Stimulated activated CD4-positive, alpha-beta T cell treated with anti-CD3 and anti-CD28 coated beads, Interleukin-4, amount 100 ng/mL, for 4 hours (primary cell): Measurements from ENCODE around the gene RPAIN.
"Not testable (repeated sequence)": the region's sequence is repeated elsewhere in the genome, so short reads cannot be mapped to it uniquely, and the experiment has no call there.

Source experiments
- DNase-seq, 2 experiments: peaks; one replicate each; pipeline ENCODE4 v3.0.0-alpha.2; 2020

The RPAIN gene

DNA sequence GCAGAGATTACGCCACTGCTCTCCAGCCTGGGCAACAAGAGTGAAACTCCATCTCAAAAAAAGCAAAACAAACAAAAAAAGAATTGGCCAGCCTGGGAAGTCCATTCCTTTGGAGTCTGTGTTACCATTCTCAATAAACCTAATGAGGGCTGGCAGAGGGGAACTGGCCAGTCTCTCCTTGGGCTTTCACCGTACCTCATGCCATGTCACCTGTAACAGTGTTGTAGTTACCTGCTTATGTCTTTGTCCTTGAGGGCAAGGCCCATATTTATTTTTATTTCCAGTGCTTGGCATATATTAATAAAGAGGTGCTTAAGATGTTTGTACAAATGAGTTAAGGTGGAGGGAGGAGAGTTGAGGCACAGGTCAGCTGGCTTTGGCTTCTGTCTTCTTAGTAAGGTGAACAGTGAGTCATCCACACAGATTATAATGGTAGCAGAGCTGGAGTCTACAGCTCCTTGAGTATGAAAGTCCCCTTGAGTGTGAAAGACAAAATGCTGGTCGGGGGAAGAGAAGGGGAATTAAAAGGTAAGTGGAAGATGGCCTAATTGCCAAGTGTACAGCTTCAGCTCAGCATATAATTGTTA is 10.5 kb downstream of the RPAIN start:
- DNase-seq = no peak

DNA sequence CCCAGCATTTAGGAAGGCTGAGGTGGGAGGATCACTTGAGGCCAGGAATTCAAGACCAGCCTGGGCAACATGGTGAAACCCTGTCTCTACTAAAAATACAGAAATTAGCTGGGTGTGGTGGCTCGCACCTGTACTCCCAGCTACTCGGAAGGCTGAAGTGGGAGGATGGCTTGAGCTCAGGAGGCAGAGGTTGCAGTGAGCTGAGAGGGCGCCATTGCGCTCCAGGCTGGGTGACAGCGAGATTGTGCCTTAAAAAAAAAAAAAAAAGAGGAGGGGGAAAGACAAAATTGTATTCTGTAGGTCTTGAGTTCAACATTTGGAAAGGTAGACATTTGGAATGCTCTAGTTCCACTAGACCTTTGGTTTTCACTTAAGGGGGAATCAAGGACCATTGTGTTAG is 11.3 kb downstream of the RPAIN start:
- not testable (repeated sequence) for DNase-seq

DNA sequence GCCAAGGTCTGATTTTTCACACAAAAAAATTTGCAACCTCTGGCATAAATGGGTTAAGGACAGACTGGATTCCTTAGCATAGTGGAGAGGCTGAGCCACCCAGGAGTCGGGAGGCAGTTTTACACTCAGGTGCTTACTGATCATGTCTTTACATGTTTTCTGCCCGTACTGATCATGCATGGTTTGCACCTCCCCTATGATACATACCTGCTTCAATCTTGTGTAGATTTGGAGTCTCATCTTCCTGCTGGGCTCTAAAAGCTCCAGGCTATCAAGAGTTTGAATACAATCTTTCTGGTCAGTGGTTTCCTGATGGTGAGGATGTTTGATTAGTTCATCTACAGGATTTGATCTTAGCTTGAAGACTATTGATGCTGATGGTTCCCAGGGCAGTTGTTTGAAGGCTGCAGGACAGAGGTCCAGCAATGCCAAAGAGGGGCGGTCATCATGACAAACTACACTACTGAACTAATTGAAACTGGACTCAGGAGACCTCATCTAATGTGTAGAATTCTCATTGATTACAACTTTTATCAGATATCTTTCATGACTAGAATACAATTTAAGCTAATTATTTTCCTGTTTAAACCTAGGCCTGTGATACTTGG is 12.1 kb downstream of the RPAIN start:
- DNase-seq = no peak

DNA sequence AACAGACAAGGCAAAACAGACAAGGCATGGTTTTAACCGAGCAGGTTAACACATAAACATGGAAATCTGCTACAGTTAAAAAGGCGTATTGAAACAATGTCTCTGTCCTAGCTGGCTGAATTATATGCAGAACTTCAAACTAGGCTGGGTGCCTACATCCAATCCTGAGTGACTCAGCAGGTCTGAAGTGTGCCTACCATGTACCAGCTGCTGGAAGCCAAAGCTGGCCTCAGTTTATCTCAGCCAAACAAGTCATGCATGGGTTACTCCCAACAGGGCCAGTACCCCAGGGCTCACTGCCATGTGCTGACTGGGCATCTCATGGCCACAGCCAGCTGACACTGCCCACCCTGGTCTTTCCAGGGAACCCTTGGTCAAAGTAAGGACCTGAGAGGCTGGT is 15.0 kb downstream of the RPAIN start:
- DNase-seq = no peak

DNA sequence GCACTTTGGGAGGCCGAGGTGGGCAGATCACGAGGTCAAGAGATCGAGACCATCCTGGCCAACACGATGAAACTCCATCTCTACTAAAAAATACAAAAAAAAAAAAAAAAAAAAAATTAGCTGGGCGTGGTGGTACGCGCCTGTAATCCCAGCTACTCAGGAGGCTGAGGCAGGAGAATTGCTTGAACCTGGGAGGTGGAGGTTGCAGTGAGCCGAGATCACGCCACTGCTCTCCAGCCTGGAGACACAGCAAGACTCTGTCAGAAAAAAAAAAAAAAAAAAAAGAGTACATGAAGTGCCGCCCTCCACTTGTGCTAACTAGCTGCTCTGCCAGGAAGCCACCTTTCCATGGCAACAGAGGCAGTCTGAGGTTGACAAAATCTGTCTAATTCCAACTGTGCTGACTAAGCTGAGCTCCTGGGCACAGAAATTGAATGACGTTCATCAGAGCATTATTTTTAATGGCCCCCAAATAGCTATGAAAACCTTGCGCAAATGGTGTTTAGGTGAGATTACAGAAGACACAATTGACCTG is 15.9 kb downstream of the RPAIN start:
- DNase-seq = not testable (repeated sequence)

DNA sequence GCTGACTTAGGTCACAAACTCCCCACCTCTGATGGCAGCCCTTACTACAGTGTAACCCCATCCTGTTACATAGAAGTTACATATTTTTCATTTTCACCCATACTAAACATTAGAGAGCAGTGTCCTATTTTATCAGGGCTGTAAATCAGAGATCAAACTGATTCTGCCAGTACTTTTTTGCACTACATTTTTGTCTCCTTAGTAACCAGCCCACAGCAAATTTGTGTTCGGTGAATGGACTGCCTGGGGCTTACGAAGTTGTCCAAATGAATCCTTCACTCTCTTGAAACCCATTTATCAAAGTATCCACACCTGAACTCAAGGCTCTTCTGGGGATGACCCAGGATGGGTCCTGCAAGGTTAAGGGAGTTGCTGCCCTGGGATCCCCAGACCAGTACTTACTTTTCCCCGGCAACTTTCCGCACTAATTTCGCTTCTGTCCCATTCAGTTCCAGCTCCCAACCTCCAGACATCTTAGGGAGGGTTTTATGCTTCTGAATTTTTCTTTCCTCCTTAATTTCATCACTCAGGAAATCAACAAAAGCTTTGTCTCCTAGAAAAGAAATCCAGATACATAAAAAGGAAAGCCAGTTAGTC is 17.8 kb downstream of the RPAIN start:
- no peak for DNase-seq

DNA sequence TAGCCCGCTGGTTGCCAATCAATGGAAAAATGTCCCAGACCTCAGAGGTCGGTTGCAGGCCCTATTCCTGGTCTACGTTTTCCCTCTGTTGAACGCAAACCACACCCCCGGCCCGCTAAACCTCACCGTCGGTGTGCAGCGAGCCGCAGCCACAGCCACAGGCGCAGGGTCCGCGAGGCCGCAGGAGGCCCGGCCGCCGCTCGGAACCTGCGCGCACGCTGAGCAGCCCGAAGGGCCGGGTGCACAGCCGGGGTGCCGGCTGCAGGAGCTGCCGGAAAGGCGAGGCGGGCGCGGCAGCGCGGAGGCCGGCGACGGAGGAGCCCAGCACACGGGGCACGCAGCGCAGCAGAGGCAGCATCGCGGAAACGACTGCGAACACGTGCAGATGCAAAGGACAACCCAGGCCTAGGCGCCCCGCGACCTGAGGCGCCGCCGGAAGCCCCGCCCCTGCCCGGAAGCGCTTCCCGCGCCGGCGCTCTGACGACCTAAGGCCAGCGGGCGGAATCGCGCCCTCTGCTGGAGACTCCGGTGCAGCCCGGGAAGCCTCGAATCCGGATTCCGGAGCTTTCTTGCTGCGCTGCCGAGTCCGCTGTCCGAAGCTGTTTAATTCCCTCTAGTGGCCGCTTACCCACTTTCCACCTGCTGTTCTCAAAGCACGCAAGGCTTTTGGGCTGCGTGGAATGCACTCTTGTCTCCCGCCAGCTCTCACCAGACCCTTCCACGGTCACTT is 18.9 kb downstream of the RPAIN start, which contains the start of gene C1QBP:
TSS of gene C1QBP (minus strand) at position 440 of the 730 bp plus-strand sequence. CDS start at position 358, 82 bp downstream.
- DNase-seq = peak; percentile 85 to 91

DNA sequence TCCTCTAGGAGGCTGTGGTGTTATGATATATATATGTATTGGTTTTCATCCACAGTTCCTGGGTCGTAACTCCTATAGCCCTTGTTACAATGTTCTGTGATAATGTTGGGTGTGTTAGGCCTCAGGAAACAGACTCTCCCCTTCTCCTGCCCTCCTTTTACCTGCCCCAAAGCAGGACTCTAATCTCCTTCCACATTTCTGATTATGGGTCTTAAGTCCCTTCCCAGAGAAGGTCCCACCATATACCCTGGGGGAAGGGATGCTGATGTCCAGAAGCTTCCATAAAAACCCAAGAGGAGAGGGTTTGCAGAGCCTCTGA is 19.4 kb downstream of the RPAIN start:
- no peak for DNase-seq

DNA sequence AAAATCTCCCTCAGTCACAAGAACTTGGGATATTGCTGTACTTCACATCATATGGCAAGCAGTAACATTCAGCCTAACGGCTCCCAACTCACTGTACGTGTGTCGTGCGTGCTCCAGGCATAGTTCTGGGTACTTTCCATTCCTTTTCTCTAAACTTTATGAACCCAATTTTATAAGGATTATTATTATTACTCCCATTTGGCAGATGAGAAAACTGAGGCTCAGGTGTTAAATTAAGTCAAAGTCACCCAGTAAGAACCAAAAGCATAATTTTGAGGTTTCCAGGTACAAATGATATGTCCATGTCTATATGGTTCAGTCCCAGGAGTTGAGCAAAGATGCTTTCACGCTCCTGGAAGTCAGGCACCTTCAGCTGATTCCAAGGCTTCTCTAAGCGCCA is 23.7 kb downstream of the RPAIN start:
- DNase-seq = no peak

DNA sequence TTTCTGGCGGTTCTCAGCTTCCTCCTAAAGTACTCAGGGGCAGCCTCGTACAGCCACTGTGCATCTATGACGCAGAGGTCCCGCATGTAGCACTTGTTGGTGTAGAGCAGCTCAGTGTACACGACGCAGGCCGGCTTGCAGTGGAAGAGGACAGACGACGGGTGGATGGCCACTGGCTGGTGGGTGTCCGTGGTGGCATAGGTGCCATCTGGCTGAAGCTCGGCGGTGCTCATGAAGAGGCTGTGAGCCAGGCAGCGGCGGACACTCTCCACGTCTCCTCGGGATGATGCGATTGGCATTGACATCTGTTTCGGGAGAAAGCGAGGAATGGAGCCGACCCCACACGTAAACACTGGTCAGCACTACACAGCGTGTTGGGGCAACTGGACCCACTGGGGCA is 24.2 kb downstream of the RPAIN start:
- DNase-seq = no peak

DNA sequence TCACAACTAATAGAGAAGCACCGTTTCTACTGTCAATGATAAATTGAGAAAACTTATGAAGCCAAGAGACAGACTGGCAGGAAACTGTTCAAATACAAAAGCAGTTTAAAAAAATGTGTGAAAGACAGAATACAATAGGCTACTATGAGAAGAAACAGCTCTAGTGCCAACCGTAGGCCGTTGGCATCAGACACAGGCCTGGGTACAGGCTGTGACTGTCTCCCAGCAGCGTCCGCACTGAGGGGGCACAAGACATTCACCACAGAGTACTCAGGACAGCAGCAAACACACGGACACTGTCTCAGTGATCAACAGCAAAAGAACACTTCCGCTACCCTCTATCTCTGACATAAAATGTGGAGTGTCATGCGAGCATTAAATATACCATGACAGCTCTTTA is 26.8 kb downstream of the RPAIN start:
- no peak for DNase-seq

DNA sequence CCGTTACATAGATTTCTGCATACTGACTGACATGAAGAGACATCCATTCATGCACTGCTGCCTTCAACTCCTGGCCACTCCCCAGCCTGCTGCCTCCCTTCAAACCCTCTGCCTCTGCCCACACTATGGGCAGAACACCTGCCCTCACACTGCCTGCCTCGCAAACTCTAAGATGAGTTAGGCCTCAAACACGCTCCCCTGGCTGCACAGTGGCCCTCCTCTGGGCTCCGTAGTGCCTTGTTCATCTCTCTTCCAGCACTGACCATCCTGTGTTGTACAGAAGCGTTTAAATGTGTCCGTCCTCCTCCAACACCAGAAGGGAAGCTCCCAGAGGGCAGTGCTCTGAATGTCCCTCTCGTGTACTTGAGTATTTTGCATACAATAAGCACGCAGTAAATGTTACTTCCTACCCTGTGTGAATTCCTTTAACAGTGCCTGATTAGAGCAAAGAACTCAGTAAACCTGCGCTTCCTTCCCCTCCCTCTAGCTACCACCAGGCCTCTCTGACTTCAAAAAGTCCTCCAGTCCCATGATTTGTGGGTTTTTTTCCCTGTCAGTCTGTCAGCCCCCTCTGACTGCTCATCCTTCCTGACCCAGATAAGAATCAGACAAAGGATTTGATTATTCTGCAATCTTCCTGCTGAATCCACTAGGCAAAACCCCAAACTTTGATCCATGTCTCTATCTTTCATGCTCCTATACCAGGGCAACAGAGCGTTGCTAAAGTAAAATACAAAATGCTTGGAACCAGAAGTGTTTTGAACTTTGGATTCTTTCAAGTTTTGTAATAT is 44.9 kb downstream of the RPAIN start:
- no peak for DNase-seq

DNA sequence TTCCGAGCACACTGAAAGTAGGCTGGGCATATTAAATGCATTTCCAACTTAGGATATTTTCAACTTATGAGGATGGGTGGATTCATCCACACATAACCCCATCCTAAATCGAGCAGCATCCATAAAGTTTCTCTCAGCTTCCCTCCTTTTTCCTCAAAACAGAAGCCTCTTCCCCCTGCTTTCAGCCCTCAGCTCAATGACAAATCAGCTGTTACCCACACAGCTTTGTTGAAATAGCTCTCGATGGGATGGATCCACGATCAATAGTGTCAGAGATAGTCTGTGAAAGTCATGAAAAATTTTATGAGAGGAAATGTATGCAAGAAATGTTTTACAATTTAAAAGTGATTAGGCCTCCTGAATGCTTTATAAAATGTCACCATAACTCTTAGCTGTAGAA is 46.3 kb downstream of the RPAIN start:
- DNase-seq = no peak

DNA sequence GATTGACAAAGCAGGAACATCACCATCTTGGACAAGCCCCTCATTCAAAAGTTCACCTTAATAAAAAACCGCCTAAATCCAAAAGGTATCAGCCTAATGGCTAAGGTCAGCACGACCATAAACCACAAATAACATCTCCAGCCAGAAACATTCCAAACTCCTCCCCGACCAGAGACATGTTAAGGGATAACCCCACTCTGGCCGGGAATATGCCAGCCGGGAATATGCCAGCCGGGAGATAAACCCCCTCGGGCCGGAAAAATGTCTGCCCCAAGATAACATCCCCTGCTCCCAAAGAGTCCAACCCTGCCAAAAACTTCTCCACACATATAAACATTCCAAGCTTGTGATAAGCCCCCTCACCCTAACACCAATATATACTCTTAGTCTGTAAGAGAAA is 47.4 kb downstream of the RPAIN start:
- no peak for DNase-seq

DNA sequence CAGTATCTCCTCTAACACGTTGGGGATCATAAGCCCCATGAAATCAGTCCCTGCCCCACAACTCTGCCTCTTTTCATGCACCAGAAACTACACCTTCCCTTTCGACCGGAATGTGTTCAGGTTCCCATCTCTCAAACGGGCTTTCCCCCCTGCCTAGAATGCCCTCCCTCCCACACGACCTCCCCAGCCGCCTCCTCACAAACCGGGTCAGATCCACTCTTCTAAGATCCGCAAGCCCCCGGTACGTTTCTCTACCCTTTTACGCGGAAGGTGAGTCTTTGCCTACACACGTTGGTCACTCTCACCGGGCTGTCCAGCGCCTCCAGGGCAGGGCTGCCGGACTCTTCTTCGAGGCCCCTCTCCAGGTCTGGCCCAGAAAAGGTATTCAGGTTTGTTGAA is 48.1 kb downstream of the RPAIN start:
- peak; percentile 26 to 53 for DNase-seq

DNA sequence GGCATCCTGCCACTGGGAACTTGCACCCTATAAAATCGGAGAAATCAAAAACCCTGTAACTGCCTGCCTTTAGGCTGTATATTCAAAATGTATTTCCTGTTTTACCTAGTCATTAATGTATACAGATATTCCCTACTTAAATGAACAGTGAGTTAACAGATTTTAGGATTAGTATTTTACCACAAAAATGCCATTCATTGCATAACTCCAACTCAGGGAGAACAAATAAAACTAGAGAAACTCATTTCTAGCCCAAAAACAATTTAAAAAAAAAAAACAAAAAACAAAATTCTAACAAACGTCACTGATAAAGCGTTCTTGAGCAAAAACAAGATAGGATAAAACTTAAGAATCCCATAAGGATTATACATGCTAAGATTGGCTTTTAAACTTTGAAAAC is 52.5 kb downstream of the RPAIN start:
- DNase-seq = no peak

DNA sequence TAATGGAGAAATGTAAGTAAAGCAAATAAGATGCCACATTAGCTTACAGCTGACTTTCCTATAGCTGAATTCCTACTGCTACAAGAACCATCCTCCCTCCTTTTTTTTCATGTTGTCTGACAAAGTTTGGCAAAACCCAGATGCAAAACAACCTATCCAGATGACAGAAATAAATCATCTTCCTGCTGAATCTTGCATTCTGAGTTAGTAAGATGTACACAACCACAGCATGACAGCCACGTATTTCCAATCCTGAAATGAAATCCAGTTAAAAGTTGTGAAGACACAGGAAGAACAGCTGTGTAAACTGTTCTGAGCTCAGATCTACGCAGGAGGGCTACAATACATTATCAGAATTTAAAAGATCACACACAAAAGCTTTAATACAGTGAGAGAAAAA is 53.9 kb downstream of the RPAIN start:
- no peak for DNase-seq

DNA sequence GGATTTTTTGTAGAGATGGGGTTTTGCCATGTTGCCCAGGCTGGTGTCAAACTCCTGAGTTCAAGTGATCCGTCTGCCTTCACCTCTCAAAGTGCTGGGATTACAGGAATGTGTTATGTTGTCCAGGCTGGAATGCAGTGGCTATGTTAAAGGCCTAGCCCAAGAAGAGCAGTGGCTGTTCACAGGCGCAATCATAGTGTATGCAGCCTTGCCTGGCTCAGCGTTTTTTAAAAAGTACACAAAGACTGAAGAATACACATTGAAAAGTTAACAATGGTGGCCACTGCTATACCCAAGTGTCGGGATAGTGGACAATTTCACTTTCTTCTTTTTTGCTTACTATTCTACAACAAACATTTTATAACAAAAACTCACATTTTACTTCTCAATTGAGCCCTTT is 59.0 kb downstream of the RPAIN start:
- no peak for DNase-seq

DNA sequence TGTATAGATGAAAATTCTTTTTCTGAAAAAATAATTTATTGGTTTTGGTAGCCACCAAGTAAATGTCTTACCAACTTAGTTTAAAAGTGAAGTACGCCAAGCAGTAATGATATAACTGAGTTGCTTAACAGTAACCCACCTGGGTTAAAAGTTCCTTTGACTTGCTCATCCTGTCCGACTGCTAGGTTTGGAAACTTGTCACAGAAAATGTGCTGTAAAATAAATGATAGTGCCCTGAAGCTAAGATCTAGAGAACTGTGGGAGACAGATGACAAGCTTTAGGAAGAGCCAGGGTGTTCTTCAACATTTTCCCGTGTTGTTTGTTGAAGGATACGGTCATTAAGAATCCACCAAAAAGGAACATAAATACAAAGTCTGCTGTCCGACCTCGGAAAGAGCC is 61.0 kb downstream of the RPAIN start:
- no peak for DNase-seq

DNA sequence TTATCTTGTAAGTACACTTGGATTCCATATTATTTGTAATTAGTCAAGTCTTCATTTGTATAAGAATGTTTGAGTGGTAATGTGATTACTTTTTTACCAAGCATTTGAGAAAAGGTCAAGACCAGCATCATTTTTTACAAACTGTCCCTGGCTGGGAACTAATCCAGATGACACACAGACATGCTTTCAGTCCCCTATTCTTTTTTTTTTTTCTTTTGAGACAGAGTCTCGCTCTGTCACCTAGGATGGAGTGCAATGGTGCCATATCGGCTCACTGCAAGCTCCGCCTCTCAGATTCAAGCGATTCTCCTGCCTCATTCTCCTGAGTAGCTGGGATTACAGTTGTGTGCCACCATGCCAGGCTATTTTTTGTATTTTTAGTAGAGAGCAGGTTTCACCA is 61.5 kb downstream of the RPAIN start:
- no peak for DNase-seq
